HCT116 (cell line): ENCODE measurements around the gene SEMA6B.

Experiments
- CEBPB ChIP-seq: IDR thresholded peaks from 2 replicates; pipeline ENCODE4 v1.6.1; 2012; ENCODE audit warnings: low read depth
- CTCF ChIP-seq, 3 experiments: fragments of 200-600 bp in 1 of 3; sonication (generic) in 1 of 3; IDR thresholded peaks in 2 of 3; conservative IDR thresholded peaks in 1 of 3; 2 replicates each; pipeline ENCODE4 v1.5.1; 2012 to 2017; ENCODE audit warnings: low read depth in 2 of 3, low read length in 2 of 3, antibody characterized with exemption in 1 of 3, borderline replicate concordance in 1 of 3, control low read depth in 1 of 3, mild to moderate bottlenecking in 1 of 3, mixed read lengths in 1 of 3, mixed run types in 1 of 3, moderate library complexity in 1 of 3; ENCODE audit not compliant: insufficient read depth in 1 of 3
- EZH2 ChIP-seq: fragments of 200-600 bp; sonication (generic); IDR thresholded peaks from 2 replicates; pipeline ENCODE4 v1.6.1; 2017; ENCODE audit warnings: antibody characterized with exemption, mixed run types
- EZH2phosphoT487 ChIP-seq: fragments of 200-600 bp; IDR thresholded peaks from 2 replicates; pipeline ENCODE4 v1.6.1; 2018; ENCODE audit warnings: antibody characterized with exemption, borderline replicate concordance
- POLR2A ChIP-seq: IDR thresholded peaks from 2 replicates; pipeline ENCODE4 v1.7.0; 2011; ENCODE audit warnings: borderline replicate concordance; ENCODE audit not compliant: insufficient read depth, insufficient read length; ENCODE audit errors: extremely low read depth
- POLR2AphosphoS5 ChIP-seq: IDR thresholded peaks from 2 replicates; pipeline ENCODE4 v1.6.1; 2011; ENCODE audit warnings: mild to moderate bottlenecking, low read depth, low read length, moderate library complexity
- RAD21 ChIP-seq: IDR thresholded peaks from 2 replicates; pipeline ENCODE4 v1.6.1; 2012; ENCODE audit warnings: low read depth, mild to moderate bottlenecking
- TCF7L2 ChIP-seq: IDR thresholded peaks from 2 replicates; pipeline ENCODE4 v1.7.0; 2011; ENCODE audit warnings: borderline replicate concordance, inconsistent platforms; ENCODE audit not compliant: insufficient read depth, insufficient read length; ENCODE audit errors: extremely low read depth
- ZFX ChIP-seq: fragments of 450-650 bp; IDR thresholded peaks from 2 replicates; pipeline ENCODE4 v1.6.1; 2017
- TF ChIP-seq, protein P1 (sequence below): IDR thresholded peaks from 2 replicates; pipeline ENCODE4 v1.6.1; 2012

- TF ChIP-seq CEBPB (no peak), EZH2 (no peak), CTCF (IDR thresholded peaks at IDR 0.05 in 2 of 3, conservative IDR thresholded peaks at IDR 0.05 in 1 of 3; ENCODE audit: borderline replicate concordance in 1 of 3, insufficient read depth in 1 of 3, low read depth in 2 of 3, low read length in 2 of 3) (no peak), EZH2phosphoT487 (no peak), TCF7L2 (no peak), POLR2AphosphoS5 (no peak), POLR2A (no peak), ZFX (no peak), RAD21 (no peak)
- TF ChIP-seq, protein P1, sequence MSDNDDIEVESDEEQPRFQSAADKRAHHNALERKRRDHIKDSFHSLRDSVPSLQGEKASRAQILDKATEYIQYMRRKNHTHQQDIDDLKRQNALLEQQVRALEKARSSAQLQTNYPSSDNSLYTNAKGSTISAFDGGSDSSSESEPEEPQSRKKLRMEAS: no peak
Measured at GRCh38 chr19:4538601-4538954, 20.9 kb downstream of the SEMA6B start.
